Esophagus squamous epithelium (tissue), 5 donors: ENCODE data around the gene PCDHGC4. TPM values are rescaled to one million over a fixed set of nuclear protein-coding genes. Genes with fewer than 3 reads are reported as not detected.

Source experiments
- DNase-seq: peaks from one replicate; lab custom pipeline; 2025; lab: John Stamatoyannopoulos, UW
- H3K27ac ChIP-seq, 4 donors: fragments of 200-600 bp; sonication (generic); one replicate each; pipeline ENCODE4 v1.5.1; 2016 to 2019; ENCODE audit warnings: mild to moderate bottlenecking in 1 of 4
- H3K27me3 ChIP-seq, 4 donors: fragments of 200-600 bp; sonication (generic); 1 replicate in 3 of 4; 2 replicates in 1 of 4; pipeline versions ENCODE4 v1.5.1 to v1.6.0; 2017 to 2021; ENCODE audit warnings: antibody characterized with exemption in 1 of 4
- H3K36me3 ChIP-seq, 3 donors: fragments of 200-600 bp; sonication (generic); one replicate each; pipeline ENCODE4 v1.5.1; 2016 to 2019
- H3K4me1 ChIP-seq, 3 donors: fragments of 200-600 bp; sonication (generic); one replicate each; pipeline ENCODE4 v1.5.1; 2017 to 2019
- H3K4me3 ChIP-seq, 4 donors: fragments of 200-600 bp; sonication (generic); 1 replicate in 3 of 4; 2 replicates in 1 of 4; pipeline ENCODE4 v1.5.1; 2016 to 2019; ENCODE audit warnings: mild to moderate bottlenecking in 2 of 4, moderate library complexity in 1 of 4
- H3K9me3 ChIP-seq, 3 donors: fragments of 200-600 bp; sonication (generic); one replicate each; pipeline ENCODE4 v1.5.1; 2016 to 2019
- CTCF ChIP-seq, 6 experiments: fragments of 450-650 bp in 4 of 6; fragments of 200-600 bp in 2 of 6; sonication (generic) in 2 of 6; IDR thresholded peaks; one replicate each; pipeline ENCODE4 v1.5.1; 2016 to 2019; ENCODE audit warnings: antibody characterized with exemption in 6 of 6, mild to moderate bottlenecking in 4 of 6, moderate library complexity in 4 of 6
- POLR2A ChIP-seq, 4 donors: fragments of 450-650 bp; IDR thresholded peaks; one replicate each; pipeline ENCODE4 v1.6.1; 2017; ENCODE audit warnings: antibody characterized with exemption in 4 of 4, mild to moderate bottlenecking in 4 of 4, moderate library complexity in 3 of 4
- WGBS, 2 donors: methylation state at CpG; one replicate each; pipeline ENCODE4 v1.1.5; 2018; 5-methylcytosine and 5-hydroxymethylcytosine counted together
- intact Hi-C: fragments of 100-400 bp; cut with DNase I; formaldehyde crosslinking; loops from one replicate; pipeline ENCODE4 v1.15.0; 2022
- total RNA-seq, 4 donors: library from RNA; depleted of rRNA; stranded (reverse); fragments of >200 nt; gene quantifications; one replicate each; pipeline ENCODE4 v1.1.0, GENCODE V29; 2016
- donor health status: DM: yes; HTN: yes; CAD: no.

The PCDHGC4 gene
- total RNA-seq, 4 donors from 2014 or later, result 0.21 to 3.3 (median 2.1) TPM

- H3K36me3 ChIP-seq, result peaks cover 2 to 73% (median 6%) of the 10 kb centered on the region in 3 donors
- no peak overlapping the region for H3K4me3 ChIP-seq
- no peaks in the 10 kb centered on the region for H3K9me3 ChIP-seq
- H3K4me1 ChIP-seq, result peaks cover 13 to 47% (median 21%) of the 10 kb centered on the region in 3 donors
- DNase-seq, result no peak
- no peaks in the 10 kb centered on the region for H3K27me3 ChIP-seq
- WGBS, 2 donors, result 45 to 53% methylated on average over 5 of the region's 5 CpGs
- intact Hi-C loops, result loop anchor here (10.0 kb wide), 1 partner anchor 114 kb away; the partner anchor contains the start of genes PCDHGA10 and PCDHGB7
- TF ChIP-seq POLR2A (IDR thresholded peaks at IDR 0.05) (no peak), CTCF (IDR thresholded peaks at IDR 0.05) (no peak)
- peak overlapping the region; percentile 62 to 88 (median 86) for H3K27ac ChIP-seq
These were observed 44.2 kb downstream of the PCDHGC4 start for GRCh38 chr5:141529002-141529401.

- TF ChIP-seq POLR2A (IDR thresholded peaks at IDR 0.05) (no peak), CTCF (IDR thresholded peaks at IDR 0.05) (no peak)
- WGBS, 2 donors, result 82 to 90% methylated on average over 6 to 7 of the region's 7 CpGs
- Histone ChIP-seq H3K4me3 (no peak overlapping the region), H3K27me3 (no peaks in the 10 kb centered on the region), H3K36me3 (peaks cover 0 to 79% (median 6%) of the 10 kb centered on the region in 3 donors), H3K27ac (peak overlapping the region; percentile 62 to 88 (median 86)), H3K9me3 (no peaks in the 10 kb centered on the region), H3K4me1 (peaks cover 13 to 38% (median 14%) of the 10 kb centered on the region in 3 donors)
- intact Hi-C loops, result loop anchor here (10.0 kb wide), 1 partner anchor 115 kb away; the partner anchor contains the start of genes PCDHGA10 and PCDHGB7
- DNase-seq, result no peak
These were observed 45.0 kb downstream of the PCDHGC4 start for GRCh38 chr5:141529873-141530272.

GRCh38 chr5:141532726-141533125 is 47.9 kb downstream of the PCDHGC4 start:
- Histone ChIP-seq H3K9me3 (no peaks in the 10 kb centered on the region), H3K36me3 (peaks cover 0 to 74% (median 3%) of the 10 kb centered on the region in 3 donors), H3K4me1 (peaks cover 13 to 26% (median 14%) of the 10 kb centered on the region in 3 donors), H3K27ac (no peak overlapping the region), H3K27me3 (no peaks in the 10 kb centered on the region), H3K4me3 (no peak overlapping the region)
- WGBS, 2 donors, result 92 to 96% methylated on average over 1 of the region's 1 CpG
- intact Hi-C loops, result no loop called here
- no peak for TF ChIP-seq POLR2A (IDR thresholded peaks at IDR 0.05)
- DNase-seq, result no peak

- 100% methylated on average over 1 of the region's 1 CpG for WGBS, 2 donors
- H3K4me3 ChIP-seq, result no peak overlapping the region
These were observed 49.1 kb downstream of the PCDHGC4 start for GRCh38 chr5:141533897-141534296.

GRCh38 chr5:141534492-141535213 is 49.8 kb downstream of the PCDHGC4 start:
- peaks cover 0 to 70% (median 0%) of the 10 kb centered on the region in 3 donors for H3K36me3 ChIP-seq
- intact Hi-C loops, result no loop called here
- DNase-seq, result no peak

More at GRCh38 chr5:141533897-141534296, 49.1 kb downstream of the PCDHGC4 start:
- no peaks in the 10 kb centered on the region for H3K9me3 ChIP-seq
- TF ChIP-seq CTCF (IDR thresholded peaks at IDR 0.05) (no peak), POLR2A (IDR thresholded peaks at IDR 0.05) (no peak)
- intact Hi-C loops, result no loop called here
- no peaks in the 10 kb centered on the region for H3K27me3 ChIP-seq
- DNase-seq, result no peak
- H3K36me3 ChIP-seq, result peaks cover 0 to 72% (median under 1%) of the 10 kb centered on the region in 3 donors
- no peak overlapping the region for H3K27ac ChIP-seq
- H3K4me1 ChIP-seq, result peaks cover 6 to 16% (median 10%) of the 10 kb centered on the region in 3 donors

More at GRCh38 chr5:141534492-141535213, 49.8 kb downstream of the PCDHGC4 start:
- TF ChIP-seq POLR2A (IDR thresholded peaks at IDR 0.05), result no peak
- no peak for TF ChIP-seq CTCF (IDR thresholded peaks at IDR 0.05)
- 93 to 98% methylated on average over 4 of the region's 4 CpGs for WGBS, 2 donors
- Histone ChIP-seq H3K27ac (no peak overlapping the region), H3K9me3 (no peaks in the 10 kb centered on the region), H3K27me3 (no peaks in the 10 kb centered on the region), H3K4me3 (no peak overlapping the region), H3K4me1 (peaks cover 0 to 9% (median 2%) of the 10 kb centered on the region in 3 donors)

Other genes with a start within 250 kb of the PCDHGC4 start
- 1 to 10 TPM in 2 of 4 donors, under 1 TPM in 2; 0.09 to 1.3 (median 1.0) TPM for gene PCDHB15, start 239.6 kb upstream of the PCDHGC4 start, total RNA-seq
- 1 to 10 TPM in 1 of 4 donors, under 1 TPM in 3; 0.29 to 2.2 (median 0.87) TPM for gene SLC25A2, start 181.0 kb upstream of the PCDHGC4 start, total RNA-seq
- gene TAF7, start 164.2 kb upstream of the PCDHGC4 start, total RNA-seq, result 10 to 100 TPM; 29.8 to 42.3 (median 35.6) TPM
- under 1 TPM; 0.19 to 0.66 (median 0.34) TPM for gene PCDHGA1, start 154.5 kb upstream of the PCDHGC4 start, total RNA-seq
- gene PCDHGA2, start 146.3 kb upstream of the PCDHGC4 start, total RNA-seq, result 1 to 10 TPM in 1 of 4 donors, under 1 TPM in 3; 0.15 to 2.9 (median 0.61) TPM
- 1 to 10 TPM in 1 of 4 donors, under 1 TPM in 3; 0.45 to 1.5 (median 0.52) TPM for gene PCDHGA3, start 141.2 kb upstream of the PCDHGC4 start, total RNA-seq
- gene PCDHGB1, start 134.9 kb upstream of the PCDHGC4 start, total RNA-seq, result 1 to 10 TPM in 3 of 4 donors, under 1 TPM in 1; 0.29 to 1.9 (median 1.5) TPM
- gene PCDHGA4, start 130.0 kb upstream of the PCDHGC4 start, total RNA-seq, result 1 to 10 TPM in 2 of 4 donors, under 1 TPM in 2; 0.12 to 2.9 (median 1.1) TPM
- 1 to 10 TPM in 3 of 4 donors, under 1 TPM in 1; 0.09 to 2.9 (median 1.8) TPM for gene PCDHGB2, start 125.0 kb upstream of the PCDHGC4 start, total RNA-seq
- gene PCDHGA5, start 120.9 kb upstream of the PCDHGC4 start, total RNA-seq, result 1 to 10 TPM in 3 of 4 donors, under 1 TPM in 1; 0.38 to 2.3 (median 1.8) TPM
- 1 to 10 TPM in 3 of 4 donors, under 1 TPM in 1; 0.26 to 2.7 (median 2.2) TPM for gene PCDHGB3, start 114.8 kb upstream of the PCDHGC4 start, total RNA-seq
- gene PCDHGA6, start 111.1 kb upstream of the PCDHGC4 start, total RNA-seq, result 1 to 10 TPM in 3 of 4 donors, under 1 TPM in 1; 0.76 to 2.9 (median 2.0) TPM
- gene PCDHGA7, start 102.3 kb upstream of the PCDHGC4 start, total RNA-seq, result 1 to 10 TPM in 3 of 4 donors, under 1 TPM in 1; 0.32 to 3.2 (median 2.5) TPM
- 1 to 10 TPM; 1.2 to 3.8 (median 2.8) TPM for gene PCDHGB4, start 97.3 kb upstream of the PCDHGC4 start, total RNA-seq
- gene PCDHGA8, start 92.4 kb upstream of the PCDHGC4 start, total RNA-seq, result 1 to 10 TPM in 3 of 4 donors, under 1 TPM in 1; 0.41 to 1.7 (median 1.4) TPM
- gene PCDHGB5, start 87.1 kb upstream of the PCDHGC4 start, total RNA-seq, result 1 to 10 TPM; 5.5 to 7.5 (median 6.7) TPM
- gene PCDHGA9, start 82.3 kb upstream of the PCDHGC4 start, total RNA-seq, result 1 to 10 TPM; 3.8 to 5.5 (median 5.1) TPM
- gene PCDHGB6, start 77.0 kb upstream of the PCDHGC4 start, total RNA-seq, result 1 to 10 TPM; 1.4 to 5.7 (median 4.2) TPM
- 1 to 10 TPM; 4.1 to 8.0 (median 7.3) TPM for gene PCDHGA10, start 72.0 kb upstream of the PCDHGC4 start, total RNA-seq
- 10 to 100 TPM in 1 of 4 donors, 1 to 10 TPM in 3; 4.1 to 10.9 (median 5.8) TPM for gene PCDHGB7, start 67.4 kb upstream of the PCDHGC4 start, total RNA-seq
- 1 to 10 TPM; 1.1 to 4.2 (median 3.5) TPM for gene PCDHGA11, start 64.0 kb upstream of the PCDHGC4 start, total RNA-seq
- gene PCDHGA12, start 54.5 kb upstream of the PCDHGC4 start, total RNA-seq, result 1 to 10 TPM; 2.0 to 8.0 (median 2.5) TPM
- 10 to 100 TPM; 36.6 to 52.5 (median 38.6) TPM for gene PCDHGC3, start 9.1 kb upstream of the PCDHGC4 start, total RNA-seq
- gene PCDHGC5, start 4.1 kb downstream of the PCDHGC4 start, total RNA-seq, result 1 to 10 TPM in 3 of 4 donors, under 1 TPM in 1; 0.26 to 1.7 (median 1.5) TPM
- gene DIAPH1, start 134.0 kb downstream of the PCDHGC4 start, total RNA-seq, result 100 to 1,000 TPM in 3 of 4 donors, 10 to 100 TPM in 1; 63.0 to 157 (median 124) TPM
- gene HDAC3, start 151.8 kb downstream of the PCDHGC4 start, total RNA-seq, result 10 to 100 TPM; 33.0 to 60.8 (median 40.4) TPM
- 10 to 100 TPM in 1 of 4 donors, 1 to 10 TPM in 3; 4.3 to 10.4 (median 6.4) TPM for gene RELL2, start 152.0 kb downstream of the PCDHGC4 start, total RNA-seq
- gene FCHSD1, start 166.4 kb downstream of the PCDHGC4 start, total RNA-seq, result 10 to 100 TPM in 2 of 4 donors, 1 to 10 TPM in 2; 6.0 to 27.7 (median 10.4) TPM
- 1 to 10 TPM; 1.1 to 5.9 (median 2.4) TPM for gene ARAP3, start 197.2 kb downstream of the PCDHGC4 start, total RNA-seq